ENCODE measurements around the gene RIPOR3. TPM values are rescaled to one million over a fixed set of nuclear protein-coding genes. Genes with fewer than 3 reads are reported as not detected.

The RIPOR3 gene
- total RNA-seq, 3 donors from 2014 or later (not counting 1 experiment from before 2014, with no cell fraction given) = 0.45 TPM; not detected in 2

DNA sequence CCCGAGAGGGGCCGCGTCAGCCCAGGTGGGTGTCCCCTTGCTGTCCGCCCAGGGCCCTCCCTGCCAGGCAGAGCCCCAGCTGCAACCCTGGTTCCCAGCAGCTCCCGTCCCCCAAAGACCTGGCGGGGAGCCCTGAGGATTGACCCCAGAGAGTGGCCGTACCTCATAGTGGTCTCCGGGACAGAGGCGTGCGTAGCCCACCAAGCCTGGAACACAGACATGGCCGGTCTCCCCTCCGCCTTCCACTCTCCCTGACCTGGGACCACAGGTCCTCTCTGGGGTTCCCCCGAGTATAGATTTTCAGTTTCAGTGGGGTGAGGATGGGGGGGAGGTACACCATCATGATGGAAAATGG is 82.6 kb downstream of the RIPOR3 start:
- DNase-seq = no peak
- H3K4me3 ChIP-seq (ENCODE audit: low read length) = no peak overlapping the region
- ATAC-seq = no peak
- Mint-ChIP-seq H3K27me3 (ENCODE audit: low read depth in 2 of 2) (no peaks in the 10 kb centered on the region), H3K4me1 (no peaks in the 10 kb centered on the region), H3K36me3 (no peaks in the 10 kb centered on the region), H3K27ac (no peak overlapping the region), H3K9me3 (no peaks in the 10 kb centered on the region), H3K4me3 (no peak overlapping the region)
- TF ChIP-seq, protein P1, sequence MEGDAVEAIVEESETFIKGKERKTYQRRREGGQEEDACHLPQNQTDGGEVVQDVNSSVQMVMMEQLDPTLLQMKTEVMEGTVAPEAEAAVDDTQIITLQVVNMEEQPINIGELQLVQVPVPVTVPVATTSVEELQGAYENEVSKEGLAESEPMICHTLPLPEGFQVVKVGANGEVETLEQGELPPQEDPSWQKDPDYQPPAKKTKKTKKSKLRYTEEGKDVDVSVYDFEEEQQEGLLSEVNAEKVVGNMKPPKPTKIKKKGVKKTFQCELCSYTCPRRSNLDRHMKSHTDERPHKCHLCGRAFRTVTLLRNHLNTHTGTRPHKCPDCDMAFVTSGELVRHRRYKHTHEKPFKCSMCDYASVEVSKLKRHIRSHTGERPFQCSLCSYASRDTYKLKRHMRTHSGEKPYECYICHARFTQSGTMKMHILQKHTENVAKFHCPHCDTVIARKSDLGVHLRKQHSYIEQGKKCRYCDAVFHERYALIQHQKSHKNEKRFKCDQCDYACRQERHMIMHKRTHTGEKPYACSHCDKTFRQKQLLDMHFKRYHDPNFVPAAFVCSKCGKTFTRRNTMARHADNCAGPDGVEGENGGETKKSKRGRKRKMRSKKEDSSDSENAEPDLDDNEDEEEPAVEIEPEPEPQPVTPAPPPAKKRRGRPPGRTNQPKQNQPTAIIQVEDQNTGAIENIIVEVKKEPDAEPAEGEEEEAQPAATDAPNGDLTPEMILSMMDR (IDR thresholded peaks at IDR 0.05) = no peak
- intact Hi-C loops (cut with micrococcal nuclease) = no loop called here
- H3K27ac ChIP-seq (ENCODE audit: low read length) = no peak overlapping the region
- H3K27me3 ChIP-seq (ENCODE audit: control insufficient read depth, insufficient read depth, low read length) = no peaks in the 10 kb centered on the region
- 94% methylated on average over 13 of the region's 13 CpGs for WGBS (ENCODE audit: insufficient coverage)
- no peaks in the 10 kb centered on the region for H3K4me1 ChIP-seq (ENCODE audit: control insufficient read depth, insufficient read depth, low read length)
- no peaks in the 10 kb centered on the region for H3K36me3 ChIP-seq (ENCODE audit: control insufficient read depth, insufficient read depth, low read length)
- H3K9me3 ChIP-seq (ENCODE audit: control insufficient read depth, insufficient read depth, low read length) = no peaks in the 10 kb centered on the region

DNA sequence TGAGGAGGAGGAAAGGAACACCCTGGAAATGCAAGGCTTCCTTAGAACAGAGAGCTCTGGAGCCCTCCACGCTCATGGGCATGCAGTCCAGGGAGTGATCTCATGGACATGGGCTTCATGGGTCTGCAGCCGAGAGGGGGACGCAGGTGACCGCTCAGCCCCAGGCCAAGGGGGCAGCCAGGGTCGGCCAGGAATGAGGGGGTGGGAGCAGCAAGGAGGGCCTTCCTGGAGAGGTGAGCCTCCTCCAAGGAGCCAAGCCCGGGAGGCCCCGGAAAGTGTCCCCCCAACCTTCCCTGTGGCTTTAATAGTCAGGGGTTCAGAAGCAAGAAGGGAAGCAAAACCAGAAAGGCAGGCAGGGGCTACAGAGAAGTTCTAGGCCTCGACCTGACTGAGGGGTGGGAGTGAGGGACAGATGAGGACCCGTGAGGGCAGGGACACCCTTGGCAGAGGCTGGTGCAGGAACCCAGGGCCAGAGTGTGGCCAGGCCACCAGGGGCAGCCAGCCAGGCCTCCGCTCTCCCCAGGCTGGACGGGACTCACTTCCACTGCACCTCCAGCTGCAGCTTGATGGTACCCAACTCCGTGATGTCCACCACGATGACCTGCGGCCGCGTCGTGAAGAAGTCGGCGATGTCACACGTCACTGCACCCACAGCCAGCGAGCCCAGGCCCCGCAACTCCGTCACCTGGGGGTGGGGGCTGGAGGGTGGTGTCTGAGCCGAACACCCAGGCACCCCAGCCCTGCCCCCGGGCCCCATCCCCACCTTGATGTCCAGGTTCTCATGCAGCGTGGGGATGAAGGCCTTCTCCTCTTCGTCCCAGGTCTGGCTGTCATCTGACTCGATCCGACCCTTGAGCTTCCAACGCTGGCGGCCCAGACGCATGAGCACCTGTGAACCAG is 83.2 kb downstream of the RIPOR3 start:
- H3K9me3 ChIP-seq (ENCODE audit: control insufficient read depth, insufficient read depth, low read length) = no peaks in the 10 kb centered on the region
- TF ChIP-seq, protein P1 (IDR thresholded peaks at IDR 0.05) = no peak
- H3K36me3 ChIP-seq (ENCODE audit: control insufficient read depth, insufficient read depth, low read length) = no peaks in the 10 kb centered on the region
- intact Hi-C loops (cut with micrococcal nuclease) = no loop called here
- Mint-ChIP-seq H3K9me3 (no peaks in the 10 kb centered on the region), H3K27ac (no peak overlapping the region), H3K27me3 (ENCODE audit: low read depth in 2 of 2) (no peaks in the 10 kb centered on the region), H3K4me1 (no peaks in the 10 kb centered on the region), H3K36me3 (no peaks in the 10 kb centered on the region), H3K4me3 (no peak overlapping the region)
- H3K27ac ChIP-seq (ENCODE audit: low read length) = no peak overlapping the region
- no peak for ATAC-seq
- no peak for DNase-seq
- no peak overlapping the region for H3K4me3 ChIP-seq (ENCODE audit: low read length)
- H3K27me3 ChIP-seq (ENCODE audit: control insufficient read depth, insufficient read depth, low read length) = no peaks in the 10 kb centered on the region
- no peaks in the 10 kb centered on the region for H3K4me1 ChIP-seq (ENCODE audit: control insufficient read depth, insufficient read depth, low read length)
- 84% methylated on average over 32 of the region's 32 CpGs for WGBS (ENCODE audit: insufficient coverage)

DNA sequence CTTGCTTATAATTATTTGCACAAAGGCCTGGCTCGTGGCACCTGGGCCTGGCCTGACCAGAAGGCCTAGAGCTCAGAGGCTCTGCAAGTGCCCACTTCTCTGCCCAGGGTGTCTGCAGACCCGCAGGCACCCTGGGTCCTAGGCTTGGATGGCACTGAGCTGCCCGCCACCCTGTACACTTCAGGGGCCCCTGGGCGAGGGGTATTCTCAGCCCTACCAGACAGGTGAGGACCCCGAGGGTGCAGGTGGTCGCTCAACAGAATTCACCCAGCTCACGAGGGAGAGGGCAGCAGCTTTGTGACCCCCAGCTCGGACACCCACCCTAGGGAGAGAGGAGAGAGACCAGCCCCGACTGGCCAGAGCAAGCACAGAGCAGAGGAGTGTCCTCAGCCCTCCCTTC is 83.9 kb downstream of the RIPOR3 start:
- Histone ChIP-seq H3K4me1 (ENCODE audit: control insufficient read depth, insufficient read depth, low read length) (no peaks in the 10 kb centered on the region), H3K27me3 (ENCODE audit: control insufficient read depth, insufficient read depth, low read length) (no peaks in the 10 kb centered on the region), H3K27ac (ENCODE audit: low read length) (no peak overlapping the region), H3K9me3 (ENCODE audit: control insufficient read depth, insufficient read depth, low read length) (no peaks in the 10 kb centered on the region), H3K4me3 (ENCODE audit: low read length) (no peak overlapping the region), H3K36me3 (ENCODE audit: control insufficient read depth, insufficient read depth, low read length) (no peaks in the 10 kb centered on the region)
- no peak for DNase-seq
- no peak for ATAC-seq
- TF ChIP-seq, protein P1 (IDR thresholded peaks at IDR 0.05) = no peak
- H3K4me1 Mint-ChIP-seq = no peaks in the 10 kb centered on the region
- H3K4me3 Mint-ChIP-seq = no peak overlapping the region
- 89% methylated on average over 9 of the region's 9 CpGs for WGBS (ENCODE audit: insufficient coverage)
- H3K27ac Mint-ChIP-seq = no peak overlapping the region
- H3K27me3 Mint-ChIP-seq (ENCODE audit: low read depth in 2 of 2) = no peaks in the 10 kb centered on the region
- no peaks in the 10 kb centered on the region for H3K36me3 Mint-ChIP-seq
- no peaks in the 10 kb centered on the region for H3K9me3 Mint-ChIP-seq
- intact Hi-C loops (cut with micrococcal nuclease) = no loop called here

DNA sequence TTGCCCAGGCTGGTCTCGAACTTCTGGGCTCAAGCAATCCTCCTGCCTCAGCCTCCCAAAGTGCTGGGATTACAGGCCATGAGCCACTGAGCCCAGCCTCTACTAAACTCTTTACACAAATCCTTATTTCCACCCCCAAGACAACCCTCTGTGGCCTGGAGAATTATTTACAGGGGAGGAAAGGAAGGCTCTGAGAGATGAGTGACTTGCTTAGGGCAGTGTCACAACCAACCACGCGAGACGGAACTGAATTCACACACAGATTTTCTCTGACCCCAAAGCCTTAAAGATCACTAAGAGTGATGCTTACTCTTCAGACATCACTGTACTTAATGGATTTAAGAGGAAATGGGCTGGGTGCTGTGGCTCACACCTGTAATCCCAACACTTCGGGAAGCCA is 86.2 kb downstream of the RIPOR3 start:
- no peak overlapping the region for H3K4me3 Mint-ChIP-seq
- H3K4me3 ChIP-seq (ENCODE audit: low read length) = no peak overlapping the region
- WGBS (ENCODE audit: insufficient coverage) = 91% methylated on average over 2 of the region's 5 CpGs
- H3K4me1 ChIP-seq (ENCODE audit: control insufficient read depth, insufficient read depth, low read length) = peaks cover 4% of the 10 kb centered on the region
- H3K27me3 ChIP-seq (ENCODE audit: control insufficient read depth, insufficient read depth, low read length) = no peaks in the 10 kb centered on the region
- no peak overlapping the region for H3K27ac ChIP-seq (ENCODE audit: low read length)
- no peak overlapping the region for H3K27ac Mint-ChIP-seq
- no peaks in the 10 kb centered on the region for H3K36me3 Mint-ChIP-seq
- no peaks in the 10 kb centered on the region for H3K4me1 Mint-ChIP-seq
- no peaks in the 10 kb centered on the region for H3K36me3 ChIP-seq (ENCODE audit: control insufficient read depth, insufficient read depth, low read length)
- H3K9me3 ChIP-seq (ENCODE audit: control insufficient read depth, insufficient read depth, low read length) = no peaks in the 10 kb centered on the region
- H3K9me3 Mint-ChIP-seq = no peaks in the 10 kb centered on the region
- DNase-seq (no peak), ATAC-seq (no peak)
- intact Hi-C loops (cut with micrococcal nuclease) = no loop called here
- TF ChIP-seq, protein P1 (IDR thresholded peaks at IDR 0.05) = no peak
- H3K27me3 Mint-ChIP-seq (ENCODE audit: low read depth in 2 of 2) = peaks cover 3 to 5% of the 10 kb centered on the region in 2 donors

Measured in natural killer cell (primary cell).